H1 (cell line): ENCODE data around the gene HS3ST3B1. TPM values are rescaled to one million over a fixed set of nuclear protein-coding genes. Genes with fewer than 3 reads are reported as not detected.

Experiments
- CTCF ChIA-PET: fragments of 300-600 bp; sonication (Branson Sonifier 250); formaldehyde crosslinking; loops from one replicate; lab custom pipeline; 2021; ENCODE audit not compliant: partially characterized antibody; lab: Charles Lee
- POLR2A ChIA-PET: fragments of 300-600 bp; sonication (Branson Sonifier 250); formaldehyde crosslinking; loops from one replicate; lab custom pipeline; 2021; ENCODE audit warnings: inconsistent platforms; ENCODE audit not compliant: partially characterized antibody; lab: Charles Lee
- DNase-seq, 2 experiments: peaks; one replicate each; pipeline versions ENCODE4 v3.0.0 to v3.0.0-alpha.2; 2010 to 2022; ENCODE audit warnings: low spot score in 2 of 2, low read depth in 1 of 2, mixed read lengths in 1 of 2
- FAIRE-seq: peaks from 2 replicates; lab custom pipeline; 2011; peaks lifted over from hg19 to GRCh38; lab: Jason Lieb, UNC
- H2AFZ ChIP-seq: 2 replicates; pipeline ENCODE4 v1.8.1; 2012; ENCODE audit warnings: low read length, inconsistent platforms
- H2AK5ac ChIP-seq: 2 replicates; pipeline ENCODE4 v1.6.1; 2013; ENCODE audit warnings: low read depth, low read length
- H2BK120ac ChIP-seq: replicated peaks from 2 replicates; pipeline ENCODE3; 2013; ENCODE audit warnings: low read depth, low read length, inconsistent platforms
- H2BK12ac ChIP-seq: 2 replicates; pipeline ENCODE4 v1.6.1; 2013; ENCODE audit warnings: low read depth, low read length
- H2BK15ac ChIP-seq: 2 replicates; pipeline ENCODE4 v1.6.1; 2013; ENCODE audit warnings: low read length
- H2BK20ac ChIP-seq: 2 replicates; pipeline ENCODE4 v1.6.1; 2013; ENCODE audit warnings: low read length
- H2BK5ac ChIP-seq: 2 replicates; pipeline ENCODE4 v1.6.1; 2013; ENCODE audit warnings: low read depth, low read length
- H3K14ac ChIP-seq: 2 replicates; pipeline ENCODE4 v1.6.1; 2013; ENCODE audit warnings: inconsistent platforms; ENCODE audit not compliant: insufficient read length
- H3K18ac ChIP-seq: 2 replicates; pipeline ENCODE4 v1.6.1; 2013; ENCODE audit warnings: low read length; ENCODE audit errors: extremely low read depth
- H3K23ac ChIP-seq: 2 replicates; pipeline ENCODE4 v1.6.1; 2013; ENCODE audit warnings: inconsistent platforms; ENCODE audit not compliant: insufficient read length
- H3K23me2 ChIP-seq: 2 replicates; pipeline ENCODE4 v1.6.1; 2013; ENCODE audit warnings: low read depth, low read length
- H3K27ac ChIP-seq: 2 replicates; pipeline ENCODE4 v1.6.1; 2011; ENCODE audit warnings: low read depth, low read length, inconsistent platforms
- H3K27me3 ChIP-seq, 4 experiments: replicated peaks in 1 of 4; 1 replicate in 1 of 4; 2 replicates in 3 of 4; pipeline versions ENCODE4 v1.6.1 to v1.8.1; 2011 to 2013; ENCODE audit warnings: low read length in 3 of 4, mild to moderate bottlenecking in 3 of 4, inconsistent platforms in 2 of 4, mixed read lengths in 2 of 4, moderate library complexity in 1 of 4; ENCODE audit not compliant: control insufficient read depth in 3 of 4, insufficient read depth in 3 of 4; ENCODE audit errors: extremely low read depth in 1 of 4
- H3K36me3 ChIP-seq, 4 experiments: 2 replicates each; pipeline versions ENCODE4 v1.6.1 to v1.8.1; 2011 to 2013; ENCODE audit warnings: mild to moderate bottlenecking in 4 of 4, low read length in 3 of 4, moderate library complexity in 2 of 4, control low read depth in 1 of 4, inconsistent platforms in 1 of 4; ENCODE audit not compliant: insufficient read depth in 4 of 4, control insufficient read depth in 2 of 4
- H3K4ac ChIP-seq: replicated peaks from 2 replicates; pipeline ENCODE3; 2013; ENCODE audit warnings: low read length, low read depth, mixed read lengths, inconsistent platforms; ENCODE audit not compliant: insufficient read length
- H3K4me1 ChIP-seq, 4 experiments: replicated peaks in 1 of 4; 1 replicate in 1 of 4; 2 replicates in 3 of 4; pipeline versions ENCODE4 v1.6.1 to v1.8.1; 2011 to 2013; ENCODE audit warnings: low read length in 3 of 4, inconsistent platforms in 2 of 4, mixed read lengths in 1 of 4; ENCODE audit not compliant: insufficient read depth in 4 of 4, control insufficient read depth in 3 of 4
- H3K4me2 ChIP-seq, 2 experiments: 2 replicates each; pipeline versions ENCODE4 v1.6.1 to v1.8.1; 2011 to 2013; ENCODE audit warnings: low read depth in 2 of 2, low read length in 2 of 2, control low read depth in 1 of 2, inconsistent platforms in 1 of 2, mild to moderate bottlenecking in 1 of 2; ENCODE audit not compliant: insufficient read depth in 1 of 2
- H3K4me3 ChIP-seq, 4 experiments: fragments of 200-600, 300-600 bp in 1 of 4; sonication (generic), shearing (Covaris generic), sonication (Bioruptor Twin) in 1 of 4; 2 replicates each; pipeline versions ENCODE4 v1.5.1 to v1.8.1; 2011 to 2016; ENCODE audit warnings: low read length in 4 of 4, low read depth in 3 of 4, control low read depth in 2 of 4, inconsistent platforms in 2 of 4, mild to moderate bottlenecking in 2 of 4, mixed read lengths in 1 of 4, moderate library complexity in 1 of 4; ENCODE audit not compliant: insufficient read depth in 2 of 4; ENCODE audit errors: extremely low read depth in 1 of 4
- H3K56ac ChIP-seq: replicated peaks from 2 replicates; pipeline ENCODE3; 2013; ENCODE audit warnings: low read depth, mild to moderate bottlenecking, mixed read lengths, low read length, inconsistent platforms; ENCODE audit not compliant: insufficient read length
- H3K79me1 ChIP-seq: 2 replicates; pipeline ENCODE4 v1.6.1; 2013; ENCODE audit warnings: low read depth, low read length, control low read depth
- H3K79me2 ChIP-seq, 2 experiments: 2 replicates each; pipeline versions ENCODE4 v1.6.1 to v1.8.1; 2012 to 2013; ENCODE audit warnings: low read length in 2 of 2, mild to moderate bottlenecking in 2 of 2, inconsistent platforms in 1 of 2; ENCODE audit not compliant: insufficient read depth in 2 of 2, control insufficient read depth in 1 of 2
- H3K9ac ChIP-seq, 4 experiments: replicated peaks in 1 of 4; 1 replicate in 1 of 4; 2 replicates in 3 of 4; pipeline versions ENCODE4 v1.6.1 to v1.8.1; 2011 to 2013; ENCODE audit warnings: low read depth in 3 of 4, low read length in 3 of 4, control low read depth in 2 of 4, mild to moderate bottlenecking in 2 of 4, moderate library complexity in 2 of 4, inconsistent platforms in 1 of 4; ENCODE audit errors: extremely low read depth in 1 of 4
- H3K9me3 ChIP-seq, 2 experiments: 2 replicates each; pipeline versions ENCODE4 v1.6.1 to v1.8.1; 2012 to 2013; ENCODE audit warnings: mild to moderate bottlenecking in 2 of 2, moderate library complexity in 2 of 2, control low read depth in 1 of 2, inconsistent platforms in 1 of 2, low read depth in 1 of 2, low read length in 1 of 2, mixed read lengths in 1 of 2; ENCODE audit not compliant: insufficient read depth in 2 of 2
- H4K20me1 ChIP-seq, 2 experiments: replicated peaks in 1 of 2; 2 replicates each; pipeline versions ENCODE3 to v1.8.1; 2011 to 2013; ENCODE audit warnings: inconsistent platforms in 2 of 2, low read length in 2 of 2, mild to moderate bottlenecking in 1 of 2; ENCODE audit not compliant: insufficient read depth in 2 of 2, control insufficient read depth in 1 of 2
- H4K5ac ChIP-seq: 2 replicates; pipeline ENCODE4 v1.6.1; 2013; ENCODE audit warnings: low read length, low read depth, mixed read lengths, inconsistent platforms; ENCODE audit not compliant: insufficient read length
- H4K8ac ChIP-seq: 2 replicates; pipeline ENCODE4 v1.8.0; 2013; ENCODE audit warnings: mild to moderate bottlenecking, moderate library complexity, low read length, inconsistent platforms; ENCODE audit not compliant: insufficient read depth; ENCODE audit errors: extremely low read depth
- H4K91ac ChIP-seq: replicated peaks from 2 replicates; pipeline ENCODE3; 2013; ENCODE audit warnings: low read length, mixed read lengths, inconsistent platforms; ENCODE audit not compliant: insufficient read length
- CBX5 ChIP-seq: fragments of 300-800, 300-1000 bp; sonication (generic); IDR thresholded peaks from 2 replicates; pipeline ENCODE4 v1.7.1; 2016; ENCODE audit warnings: antibody characterized with exemption, low read length, low read depth
- CEBPB ChIP-seq: IDR thresholded peaks from 2 replicates; pipeline ENCODE4 v1.6.1; 2012; ENCODE audit warnings: low read depth, low read length
- HDAC6 ChIP-seq: IDR thresholded peaks from one replicate; pipeline ENCODE4 v1.7.1; 2012; ENCODE audit warnings: low read depth, mild to moderate bottlenecking, inconsistent platforms, low read length, moderate library complexity
- JUND ChIP-seq: IDR thresholded peaks from 2 replicates; pipeline ENCODE4 v1.6.1; 2011; ENCODE audit warnings: mild to moderate bottlenecking, improper control_type of control experiment, low read length
- MAFK ChIP-seq: IDR thresholded peaks from 2 replicates; pipeline ENCODE4 v1.6.1; 2012; ENCODE audit warnings: low read depth, mild to moderate bottlenecking, improper control_type of control experiment, low read length
- NRF1 ChIP-seq: IDR thresholded peaks from 2 replicates; pipeline ENCODE4 v1.6.1; 2011; ENCODE audit warnings: mild to moderate bottlenecking, low read depth, low read length, improper control_type of control experiment
- RXRA ChIP-seq: IDR thresholded peaks from 2 replicates; pipeline ENCODE4 v1.6.1; 2011; ENCODE audit warnings: low read depth, mild to moderate bottlenecking, low read length, moderate library complexity; ENCODE audit not compliant: insufficient read depth
- TAF7 ChIP-seq: optimal IDR thresholded peaks from 2 replicates; pipeline ENCODE3; 2011; ENCODE audit warnings: low read depth, mild to moderate bottlenecking, inconsistent platforms, low read length, moderate library complexity, borderline replicate concordance
- TCF12 ChIP-seq: IDR thresholded peaks from 2 replicates; pipeline ENCODE4 v1.6.1; 2011; ENCODE audit warnings: low read depth, mild to moderate bottlenecking, low read length
- WGBS, 2 experiments: shearing (Covaris generic) in 1 of 2; methylation state at CpG; one replicate each; pipeline versions ENCODE4 v1.1.6 to v1.1.7; 2013 to 2015; ENCODE audit warnings: low lambda C conversion rate in 2 of 2, mixed read lengths in 2 of 2, inconsistent platforms in 1 of 2, low coverage in 1 of 2, missing lambda C conversion rate in 1 of 2; ENCODE audit not compliant: insufficient replicate concordance in 2 of 2, insufficient coverage in 1 of 2, insufficient read length in 1 of 2; ENCODE audit errors: extremely low coverage in 1 of 2, missing lambda C conversion rate in 1 of 2; 5-methylcytosine and 5-hydroxymethylcytosine counted together
- polyA plus RNA-seq, 7 experiments: library from polyadenylated mRNA; depleted of rRNA in 3 of 7; stranded (reverse) in 5 of 7; unstranded in 2 of 7; fragments of >200 nt in 5 of 7; fragments of 200-250 nt in 2 of 7; gene quantifications; 1 replicate in 5 of 7; 2 replicates in 1 of 7; 4 replicates in 1 of 7; pipeline versions ENCODE4 v1.2.1 to v1.2.3, GENCODE V29; 2011 to 2013; ENCODE audit warnings: missing spikeins in 2 of 7, mixed read lengths in 2 of 7
- total RNA-seq: library from RNA; stranded (reverse); fragmentation: NEBNext Ultra II Directional; extraction: Animal tissue kit (Norgen Biotek cat#: 25700); gene quantifications from 2 replicates; pipeline ENCODE4 v1.2.1, GENCODE V29; 2021

HS3ST3B1 gene
- total and polyA plus RNA-seq, 2 of the 8 experiments (the other 6 are each of a cell fraction or from before 2014, with no cell fraction given) = 4.7 to 14.4 TPM

DNA sequence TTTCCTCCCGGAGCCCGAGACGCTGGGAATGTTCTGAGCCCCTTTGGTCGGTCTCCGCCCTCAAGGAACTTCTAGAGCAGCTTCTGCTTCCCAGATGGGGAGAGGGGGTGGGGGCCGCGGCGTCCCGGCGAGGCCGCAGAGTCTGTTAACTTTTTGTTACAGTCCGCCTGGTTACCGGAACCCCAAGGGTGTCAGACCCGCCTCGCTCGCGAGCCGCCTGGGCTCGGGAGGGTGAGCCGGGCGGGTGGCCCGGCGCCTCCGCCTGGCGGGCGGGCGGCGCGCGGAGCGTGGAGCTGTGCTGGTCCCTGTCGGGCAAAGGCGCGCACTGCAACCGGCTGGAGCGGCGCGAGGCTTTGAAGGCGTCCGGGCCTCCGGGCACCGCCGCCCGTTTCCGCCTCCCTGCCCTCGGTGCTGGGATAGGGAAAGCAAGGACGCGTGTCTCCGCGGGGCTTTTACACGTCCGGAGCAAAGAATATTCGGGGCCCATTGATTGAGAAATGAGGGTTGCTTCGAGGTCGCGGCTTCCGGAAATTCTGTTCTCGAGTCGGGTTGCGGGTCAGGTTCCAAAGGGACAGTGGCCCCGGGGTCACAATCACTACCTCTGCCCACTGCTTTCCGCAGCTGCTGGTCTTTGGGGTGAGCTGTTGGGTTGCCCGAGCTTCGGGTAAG, 1.7 kb downstream of the HS3ST3B1 start:
- peak overlapping the region in 2 of 4 experiments; percentile 35 to 39; a peak in 4 of 7 replicates for H3K9ac ChIP-seq
- no peak overlapping the region for H2BK12ac ChIP-seq
- H3K23me2 ChIP-seq = peaks cover 36% of the 10 kb centered on the region
- peak overlapping the region; percentile 19; the same call in 1 of the 2 replicates for H3K18ac ChIP-seq
- no peak overlapping the region for H3K4ac ChIP-seq
- H3K4me2 ChIP-seq = peak overlapping the region; percentile 85
- no peak overlapping the region for H2BK15ac ChIP-seq
- H3K9me3 ChIP-seq = no peaks in the 10 kb centered on the region
- H4K91ac ChIP-seq = no peak overlapping the region
- H2AFZ ChIP-seq = no peak overlapping the region
- CTCF ChIA-PET = interaction anchor here (0.5 to 2.2 kb wide), 18 partner anchors 9 to 874 kb away, joined by 3 to 11 read pairs (median 4); no protein-coding TSS in a partner anchor
- H4K20me1 ChIP-seq = peaks cover 9 to 16% of the 10 kb centered on the region in 2 experiments
- no peak overlapping the region for H4K8ac ChIP-seq
- H3K36me3 ChIP-seq = no peaks in the 10 kb centered on the region; a peak in 1 of 8 replicates
- H3K4me3 ChIP-seq = peak overlapping the region; percentile 48 to 87 (median 75)
- no peak overlapping the region for H2AK5ac ChIP-seq
- DNase-seq = peak in 1 of 2 experiments; percentile 86
- H2BK5ac ChIP-seq = no peak overlapping the region
- no peak overlapping the region for H4K5ac ChIP-seq
- POLR2A ChIA-PET = interaction anchor here (1.4 to 1.5 kb wide), 3 partner anchors 20 to 30 kb away, joined by 3 to 5 read pairs (median 3); no protein-coding TSS in a partner anchor
- H2BK20ac ChIP-seq = no peak overlapping the region
- peaks cover 17 to 65% (median 57%) of the 10 kb centered on the region in 4 experiments for H3K27me3 ChIP-seq
- H3K4me1 ChIP-seq = peaks cover 4 to 45% (median 24%) of the 10 kb centered on the region in 4 experiments
- H3K23ac ChIP-seq = no peak overlapping the region
- H3K14ac ChIP-seq = no peak overlapping the region
- no peak overlapping the region for H3K56ac ChIP-seq
- no peak overlapping the region for H3K27ac ChIP-seq
- H3K79me1 ChIP-seq = no peaks in the 10 kb centered on the region
- no peak overlapping the region for H2BK120ac ChIP-seq
- peaks cover 0 to 59% of the 10 kb centered on the region in 2 experiments; a peak in 2 of 4 replicates for H3K79me2 ChIP-seq
- WGBS, 2 experiments = 1% methylated on average over 57 of the region's 64 CpGs; no CpG with 5 or more reads in 1 of the 2 experiments
- FAIRE-seq = no peak
- TF ChIP-seq TAF7 = peak; percentile 61
- TF ChIP-seq CBX5 = no peak
- TF ChIP-seq NRF1 = no peak
- TF ChIP-seq CEBPB = no peak
- TF ChIP-seq JUND = no peak
- TF ChIP-seq MAFK = no peak
- TF ChIP-seq HDAC6 = no peak
- no peak for TF ChIP-seq RXRA
- TF ChIP-seq TCF12 = no peak
